K562 (cell line): ENCODE results near the gene EPM2A. TPM values are rescaled to one million over a fixed set of nuclear protein-coding genes. Genes with fewer than 3 reads are reported as not detected.

Experiments
- ATAC-seq: fragments of 200-7000 bp; cut with Tn5 transposase; 3 replicates; pipeline ENCODE4 v1.9.1; 2020; ENCODE audit warnings: moderate library complexity
- BruUV-seq: library from RNA; stranded (reverse); fragments of 400-500 nt; replicated peaks from 2 replicates; lab custom pipeline; 2021; lab: Mats Ljungman, UMichigan
- CTCF ChIA-PET: fragments of 300-600 bp; formaldehyde crosslinking; extraction: SDS; loops from one replicate; lab custom pipeline; 2021; ENCODE audit warnings: low intra/inter-chr PET ratio; lab: Yijun Ruan, JAX
- POLR2A ChIA-PET: fragments of 300-600, 350-650 bp; sonication (Branson Sonifier 250); formaldehyde crosslinking; extraction: SDS; loops from one replicate; lab custom pipeline; 2021; ENCODE audit warnings: antibody characterized with exemption, inconsistent platforms; lab: Yijun Ruan, JAX
- DNase-seq, 4 experiments: peaks; one replicate each; pipeline versions ENCODE4 v3.0.0 to v3.0.0-alpha.2; 2011 to 2018; ENCODE audit warnings: low spot score in 3 of 4, mixed read lengths in 3 of 4; ENCODE audit errors: extremely low read depth in 1 of 4
- FAIRE-seq: peaks from 2 replicates; lab custom pipeline; 2011; peaks lifted over from hg19 to GRCh38; lab: Jason Lieb, UNC
- H2AFZ ChIP-seq: 2 replicates; pipeline ENCODE4 v1.6.0; 2011; ENCODE audit warnings: low read depth, low read length, control low read depth, inconsistent platforms
- H3K27ac ChIP-seq: fragments of 200-600 bp; 3 replicates; pipeline ENCODE4 v1.8.0; 2011; ENCODE audit warnings: low read depth, mild to moderate bottlenecking, control low read depth, inconsistent platforms, low read length, moderate library complexity, mixed read lengths; ENCODE audit errors: extremely low read depth
- H3K27me3 ChIP-seq, 2 experiments: fragments of 300-600 bp in 1 of 2; 2 replicates in 1 of 2; 3 replicates in 1 of 2; pipeline versions ENCODE4 v1.6.0 to v1.8.0; 2011; ENCODE audit warnings: inconsistent platforms in 2 of 2, low read length in 2 of 2, mild to moderate bottlenecking in 1 of 2, mixed read lengths in 1 of 2, moderate library complexity in 1 of 2; ENCODE audit not compliant: control insufficient read depth in 2 of 2, insufficient read depth in 2 of 2
- H3K36me3 ChIP-seq: fragments of 300-600 bp; 3 replicates; pipeline ENCODE4 v1.8.0; 2011; ENCODE audit warnings: mild to moderate bottlenecking, low read length, inconsistent platforms; ENCODE audit not compliant: control insufficient read depth, insufficient read depth
- H3K4me1 ChIP-seq, 2 experiments: fragments of 200-600 bp in 1 of 2; replicated peaks in 1 of 2; 2 replicates in 1 of 2; 3 replicates in 1 of 2; pipeline versions ENCODE4 v1.5.1 to v1.8.0; 2011; ENCODE audit warnings: inconsistent platforms in 2 of 2, low read length in 2 of 2, mild to moderate bottlenecking in 1 of 2, mixed read lengths in 1 of 2, moderate library complexity in 1 of 2; ENCODE audit not compliant: control insufficient read depth in 2 of 2, insufficient read depth in 2 of 2
- H3K4me2 ChIP-seq: 2 replicates; pipeline ENCODE4 v1.6.1; 2011; ENCODE audit warnings: low read length, control low read depth, inconsistent platforms, mixed read lengths; ENCODE audit not compliant: insufficient read depth
- H3K4me3 ChIP-seq: fragments of 200-600 bp; sonication (generic), shearing (Covaris generic); 2 replicates; pipeline ENCODE4 v1.5.1; 2016; ENCODE audit warnings: control low read depth, inconsistent platforms
- H3K79me2 ChIP-seq: fragments of 200-600 bp; 3 replicates; pipeline ENCODE4 v1.8.0; 2011; ENCODE audit warnings: low read length, inconsistent platforms; ENCODE audit not compliant: control insufficient read depth, insufficient read depth
- H3K9ac ChIP-seq, 2 experiments: 2 replicates each; pipeline versions ENCODE4 v1.6.0 to v1.6.1; 2011; ENCODE audit warnings: low read depth in 2 of 2, low read length in 2 of 2, control low read depth in 1 of 2, inconsistent platforms in 1 of 2, mild to moderate bottlenecking in 1 of 2, mixed read lengths in 1 of 2; ENCODE audit not compliant: insufficient read depth in 1 of 2
- H3K9me1 ChIP-seq: one replicate; pipeline ENCODE4 v1.6.0; 2011; ENCODE audit warnings: inconsistent platforms, mild to moderate bottlenecking, low read length, moderate library complexity; ENCODE audit not compliant: control insufficient read depth, insufficient read depth
- H3K9me3 ChIP-seq: replicated peaks from 2 replicates; pipeline ENCODE4 v1.5.1; 2011; ENCODE audit warnings: low read depth, low read length, inconsistent platforms; ENCODE audit not compliant: control insufficient read depth, insufficient read depth
- H4K20me1 ChIP-seq: replicated peaks from 2 replicates; pipeline ENCODE4 v1.6.1; 2011; ENCODE audit warnings: low read length, inconsistent platforms, mixed read lengths; ENCODE audit not compliant: control insufficient read depth, insufficient read depth
- BHLHE40 ChIP-seq: IDR thresholded peaks from 2 replicates; pipeline ENCODE4 v1.6.1; 2011; ENCODE audit warnings: low read length, improper control_type of control experiment
- BRCA1 ChIP-seq, 2 experiments: fragments of 450-650 bp in 1 of 2; sonication (generic) in 1 of 2; formaldehyde crosslinking in 1 of 2; IDR thresholded peaks; 2 replicates each; pipeline versions ENCODE4 v1.5.0 to v1.6.1; 2017 to 2020; ENCODE audit warnings: mild to moderate bottlenecking in 1 of 2, missing genetic modification reagents in 1 of 2
- ELF4 ChIP-seq: fragments of 450-650 bp; formaldehyde crosslinking; IDR thresholded peaks from 2 replicates; pipeline ENCODE4 v1.4.0; 2022; ENCODE audit warnings: missing genetic modification characterization
- FOXK1 ChIP-seq: sonication (generic); formaldehyde crosslinking; IDR thresholded peaks from 2 replicates; pipeline ENCODE4 v1.8.0; 2022; ENCODE audit warnings: missing genetic modification reagents, mild to moderate bottlenecking, borderline replicate concordance
- ILK ChIP-seq: fragments of 450-650 bp; IDR thresholded peaks from 2 replicates; pipeline ENCODE4 v1.6.1; 2016; ENCODE audit warnings: missing genetic modification characterization, low read depth, mild to moderate bottlenecking, missing compliant biosample characterization, moderate library complexity, borderline replicate concordance
- KAT8 ChIP-seq: fragments of 450-650 bp; IDR thresholded peaks from 2 replicates; pipeline ENCODE4 v1.6.1; 2016; ENCODE audit warnings: low read depth, mild to moderate bottlenecking
- MEF2D ChIP-seq: conservative IDR thresholded peaks from 2 replicates; pipeline ENCODE4 v1.6.1; 2016; ENCODE audit warnings: low read depth, missing genetic modification characterization, missing compliant biosample characterization
- SRSF3 ChIP-seq: fragments of 200-400 bp; formaldehyde crosslinking; IDR thresholded peaks from 2 replicates; pipeline ENCODE4 v1.6.1; 2016; ENCODE audit warnings: mild to moderate bottlenecking, low read length, moderate library complexity; ENCODE audit not compliant: insufficient read depth
- TARDBP ChIP-seq: fragments of 450-650 bp; IDR thresholded peaks from 2 replicates; pipeline ENCODE4 v1.6.1; 2016
- TCFL5 ChIP-seq: fragments of 250-450 bp; sonication (Bioruptor Pico); conservative IDR thresholded peaks from 2 replicates; pipeline ENCODE4 v1.6.1; 2021; ENCODE audit warnings: mild to moderate bottlenecking, moderate library complexity, matching md5 sums
- YY1 ChIP-seq, 3 experiments: IDR thresholded peaks; 2 replicates each; pipeline ENCODE4 v1.6.1; 2011; ENCODE audit warnings: low read length in 2 of 3, mild to moderate bottlenecking in 2 of 3, moderate library complexity in 2 of 3, borderline replicate concordance in 1 of 3, control low read depth in 1 of 3, low read depth in 1 of 3; ENCODE audit not compliant: insufficient read depth in 3 of 3, insufficient replicate concordance in 2 of 3, control insufficient read depth in 1 of 3, insufficient read length in 1 of 3; ENCODE audit errors: extremely low read depth in 1 of 3
- ZC3H8 ChIP-seq: fragments of 450-650 bp; IDR thresholded peaks from 2 replicates; pipeline ENCODE4 v1.6.1; 2017
- ZNF174 ChIP-seq: fragments of 250-450 bp; sonication (Bioruptor Pico); IDR thresholded peaks from 2 replicates; pipeline ENCODE4 v1.4.0; 2020; ENCODE audit warnings: mild to moderate bottlenecking
- WGBS: fragments of 100-300 bp; shearing (Covaris generic); methylation state at CpG from one replicate; pipeline ENCODE4 v1.1.6; 2016; ENCODE audit warnings: low coverage, mixed read lengths; ENCODE audit not compliant: insufficient coverage; ENCODE audit errors: missing lambda C conversion rate; 5-methylcytosine and 5-hydroxymethylcytosine counted together
- in situ Hi-C: fragments of 300-500 bp; cut with MboI; formaldehyde crosslinking; loops from 4 replicates; pipeline ENCODE4 v1.15.0; 2018; ENCODE audit warnings: inconsistent platforms, mixed read lengths
- intact Hi-C: fragments of 100-400 bp; cut with micrococcal nuclease; formaldehyde crosslinking; loops from 2 replicates; pipeline ENCODE4 v1.14.2; 2022
- polyA plus RNA-seq, 8 experiments: library from polyadenylated mRNA; depleted of rRNA in 4 of 8; stranded (reverse) in 5 of 8; unstranded in 3 of 8; fragments of >200 nt; fragmentation: Nextera tagmentation in 2 of 8; fragmentation: Illumina TruSeq in 1 of 8; extraction: Ambion mirVana in 2 of 8; extraction: Trizol in 1 of 8; gene quantifications; 2 replicates each; pipeline versions ENCODE4 v1.2.1 to v1.2.3, GENCODE V29; 2011 to 2014; ENCODE audit warnings: inconsistent platforms in 1 of 8, missing spikeins in 1 of 8
- total RNA-seq, 7 experiments: library from RNA; depleted of rRNA in 6 of 7; stranded (reverse); fragments of >200 nt in 6 of 7; fragmentation: Illumina TruSeq in 2 of 7; extraction: Trizol in 2 of 7; gene quantifications; 2 replicates each; pipeline versions ENCODE4 v1.2.1 to v1.2.3, GENCODE V29; 2011 to 2021; ENCODE audit warnings: low replicate concordance in 1 of 7
- TF ChIP-seq, protein P1 (sequence below): sonication (generic); formaldehyde crosslinking; IDR thresholded peaks from 2 replicates; pipeline ENCODE4 v1.8.0; 2022; ENCODE audit warnings: mild to moderate bottlenecking, missing genetic modification reagents, borderline replicate concordance
- TF ChIP-seq, protein P2 (sequence below), 2 experiments: fragments of 450-650 bp in 1 of 2; sonication (generic) in 1 of 2; formaldehyde crosslinking in 1 of 2; IDR thresholded peaks in 1 of 2; conservative IDR thresholded peaks in 1 of 2; 2 replicates each; pipeline versions ENCODE4 v1.6.1 to v1.8.1; 2016 to 2023; ENCODE audit warnings: mild to moderate bottlenecking in 2 of 2, moderate library complexity in 2 of 2, inconsistent platforms in 1 of 2, missing genetic modification reagents in 1 of 2
- TF ChIP-seq, protein P3 (sequence below): fragments of 450-650 bp; IDR thresholded peaks from 2 replicates; pipeline ENCODE4 v1.6.1; 2016; ENCODE audit warnings: missing biosample characterization, missing genetic modification characterization
- TF ChIP-seq, protein P4 (sequence below): fragments of 450-650 bp; IDR thresholded peaks from 2 replicates; pipeline ENCODE4 v1.6.1; 2016; ENCODE audit warnings: antibody characterized with exemption

The EPM2A gene
- total and polyA plus RNA-seq, 9 of the 15 experiments (the other 6 are each of a cell fraction or from before 2014, with no cell fraction given): 0.35 to 5.3 (median 2.5) TPM

DNA sequence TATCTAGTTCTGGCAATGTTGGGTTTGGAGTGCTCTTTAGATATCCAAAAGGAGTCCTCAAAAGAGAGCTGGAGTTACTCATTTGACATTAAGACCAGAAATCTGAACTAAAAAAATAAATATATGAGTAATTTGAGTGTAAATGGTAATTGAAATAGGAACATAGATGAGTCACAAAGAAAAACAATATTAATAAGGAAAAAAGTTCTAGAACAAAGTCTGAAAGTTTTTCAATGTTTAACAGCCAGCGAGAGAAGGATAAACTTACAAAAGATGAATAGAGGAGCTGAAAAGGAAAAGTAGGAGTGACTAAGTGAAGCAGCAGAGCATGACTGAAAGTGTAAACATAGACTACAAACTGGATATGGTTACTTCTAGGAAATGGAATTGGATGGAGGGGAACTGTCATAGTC is 46.8 kb downstream of the EPM2A start:
- H3K9me1 ChIP-seq: no peaks in the 10 kb centered on the region
- no peaks in the 10 kb centered on the region for H3K27me3 ChIP-seq
- H3K4me2 ChIP-seq: no peak overlapping the region
- H3K9me3 ChIP-seq: no peaks in the 10 kb centered on the region
- FAIRE-seq: no peak
- no TSS peak for BruUV-seq
- POLR2A ChIA-PET: no interaction called here
- no peak overlapping the region for H3K4me3 ChIP-seq
- H3K79me2 ChIP-seq: no peaks in the 10 kb centered on the region
- intact Hi-C loops: no loop called here
- H4K20me1 ChIP-seq: no peaks in the 10 kb centered on the region
- ATAC-seq: no peak
- WGBS: 0% methylated on average over 1 of the region's 1 CpG
- H3K4me1 ChIP-seq: no peaks in the 10 kb centered on the region
- H3K36me3 ChIP-seq: no peaks in the 10 kb centered on the region
- in situ Hi-C loops: no loop called here
- TF ChIP-seq KAT8 (no peak), BHLHE40 (no peak), SRSF3 (no peak), TARDBP (no peak), MEF2D (tag) (no peak), BRCA1 (IDR thresholded peaks at IDR 0.05) (no peak), BRCA1 (CRISPR knock-in tag; IDR thresholded peaks at IDR 0.05) (no peak), YY1 (IDR thresholded peaks at IDR 0.05; ENCODE audit: borderline replicate concordance in 1 of 3, control insufficient read depth in 1 of 3, extremely low read depth in 1 of 3, insufficient read depth in 3 of 3, insufficient read length in 1 of 3, insufficient replicate concordance in 2 of 3, low read depth in 1 of 3, low read length in 2 of 3) (no peak), ZNF174 (no peak), FOXK1 (CRISPR knock-in tag) (no peak), TCFL5 (CRISPR knock-in tag) (no peak), ELF4 (CRISPR knock-in tag) (no peak), ZC3H8 (no peak), ILK (tag) (no peak)
- TF ChIP-seq, protein P1, sequence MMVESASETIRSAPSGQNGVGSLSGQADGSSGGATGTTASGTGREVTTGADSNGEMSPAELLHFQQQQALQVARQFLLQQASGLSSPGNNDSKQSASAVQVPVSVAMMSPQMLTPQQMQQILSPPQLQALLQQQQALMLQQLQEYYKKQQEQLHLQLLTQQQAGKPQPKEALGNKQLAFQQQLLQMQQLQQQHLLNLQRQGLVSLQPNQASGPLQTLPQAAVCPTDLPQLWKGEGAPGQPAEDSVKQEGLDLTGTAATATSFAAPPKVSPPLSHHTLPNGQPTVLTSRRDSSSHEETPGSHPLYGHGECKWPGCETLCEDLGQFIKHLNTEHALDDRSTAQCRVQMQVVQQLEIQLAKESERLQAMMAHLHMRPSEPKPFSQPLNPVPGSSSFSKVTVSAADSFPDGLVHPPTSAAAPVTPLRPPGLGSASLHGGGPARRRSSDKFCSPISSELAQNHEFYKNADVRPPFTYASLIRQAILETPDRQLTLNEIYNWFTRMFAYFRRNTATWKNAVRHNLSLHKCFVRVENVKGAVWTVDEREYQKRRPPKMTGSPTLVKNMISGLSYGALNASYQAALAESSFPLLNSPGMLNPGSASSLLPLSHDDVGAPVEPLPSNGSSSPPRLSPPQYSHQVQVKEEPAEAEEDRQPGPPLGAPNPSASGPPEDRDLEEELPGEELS (CRISPR knock-in tag): no peak
- TF ChIP-seq, protein P2, sequence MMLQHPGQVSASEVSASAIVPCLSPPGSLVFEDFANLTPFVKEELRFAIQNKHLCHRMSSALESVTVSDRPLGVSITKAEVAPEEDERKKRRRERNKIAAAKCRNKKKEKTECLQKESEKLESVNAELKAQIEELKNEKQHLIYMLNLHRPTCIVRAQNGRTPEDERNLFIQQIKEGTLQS (IDR thresholded peaks at IDR 0.05): no peak
- TF ChIP-seq, protein P2 (CRISPR knock-in tag; conservative IDR thresholded peaks at IDR 0.05): no peak
- TF ChIP-seq, protein P3, sequence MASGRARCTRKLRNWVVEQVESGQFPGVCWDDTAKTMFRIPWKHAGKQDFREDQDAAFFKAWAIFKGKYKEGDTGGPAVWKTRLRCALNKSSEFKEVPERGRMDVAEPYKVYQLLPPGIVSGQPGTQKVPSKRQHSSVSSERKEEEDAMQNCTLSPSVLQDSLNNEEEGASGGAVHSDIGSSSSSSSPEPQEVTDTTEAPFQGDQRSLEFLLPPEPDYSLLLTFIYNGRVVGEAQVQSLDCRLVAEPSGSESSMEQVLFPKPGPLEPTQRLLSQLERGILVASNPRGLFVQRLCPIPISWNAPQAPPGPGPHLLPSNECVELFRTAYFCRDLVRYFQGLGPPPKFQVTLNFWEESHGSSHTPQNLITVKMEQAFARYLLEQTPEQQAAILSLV: no peak
- TF ChIP-seq, protein P4, sequence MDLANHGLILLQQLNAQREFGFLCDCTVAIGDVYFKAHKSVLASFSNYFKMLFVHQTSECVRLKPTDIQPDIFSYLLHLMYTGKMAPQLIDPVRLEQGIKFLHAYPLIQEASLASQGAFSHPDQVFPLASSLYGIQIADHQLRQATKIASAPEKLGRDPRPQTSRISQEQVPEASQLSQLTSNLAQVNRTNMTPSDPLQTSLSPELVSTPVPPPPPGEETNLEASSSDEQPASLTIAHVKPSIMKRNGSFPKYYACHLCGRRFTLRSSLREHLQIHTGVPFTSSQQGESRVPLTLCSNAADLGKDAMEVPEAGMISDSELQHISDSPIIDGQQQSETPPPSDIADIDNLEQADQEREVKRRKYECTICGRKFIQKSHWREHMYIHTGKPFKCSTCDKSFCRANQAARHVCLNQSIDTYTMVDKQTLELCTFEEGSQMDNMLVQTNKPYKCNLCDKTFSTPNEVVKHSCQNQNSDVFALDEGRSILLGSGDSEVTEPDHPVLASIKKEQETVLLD: no peak
- H3K27ac ChIP-seq: no peak overlapping the region
- H2AFZ ChIP-seq: no peak overlapping the region
- no peak for DNase-seq
- CTCF ChIA-PET: no interaction called here
- no peak overlapping the region for H3K9ac ChIP-seq
